GM19099 (cell line): Measurements from ENCODE around the gene EMILIN2.

Experiments
- POLR2A ChIP-seq: IDR thresholded peaks from 3 replicates; pipeline ENCODE4 v1.6.1; 2011; ENCODE audit warnings: low read depth; ENCODE audit not compliant: insufficient read length; ENCODE audit errors: extremely low read depth

Gene EMILIN2

DNA sequence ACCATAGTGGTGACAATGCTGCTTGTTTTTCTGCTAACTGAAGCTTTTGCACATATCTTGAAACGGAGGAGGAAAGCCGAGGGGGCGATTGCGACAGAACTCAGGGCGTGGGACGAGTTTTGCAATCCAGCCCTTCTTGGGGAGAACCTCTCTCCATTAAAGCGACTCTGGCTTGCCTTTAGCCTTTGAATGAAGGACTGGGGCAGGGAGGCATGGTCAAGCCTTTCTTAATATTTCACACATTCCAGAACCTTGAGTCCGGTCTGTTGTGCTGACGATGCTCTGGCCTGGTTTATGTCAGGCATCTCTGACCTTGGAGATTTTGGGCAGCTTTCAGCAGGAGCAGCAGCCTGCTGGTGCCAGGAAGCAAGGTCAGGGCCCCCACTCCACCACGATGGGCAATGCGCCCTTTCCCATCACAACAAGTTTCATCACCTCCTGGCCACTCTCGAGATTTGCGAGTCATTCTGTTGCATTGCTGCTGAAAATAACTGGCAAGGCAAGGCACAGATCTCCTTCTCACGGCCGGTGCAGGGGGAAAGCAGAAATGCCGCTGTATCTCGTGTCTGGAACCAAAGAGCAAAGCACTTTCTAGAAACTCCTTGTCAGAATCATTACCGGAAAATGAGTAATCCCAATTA, 10.8 kb downstream of the EMILIN2 start:
- TF ChIP-seq POLR2A, result no peak

GRCh38 chr18:2869207-2869606, 22.4 kb downstream of the EMILIN2 start:
- TF ChIP-seq POLR2A, result no peak

GRCh38 chr18:2871111-2871720, 24.4 kb downstream of the EMILIN2 start:
- no peak for TF ChIP-seq POLR2A

DNA sequence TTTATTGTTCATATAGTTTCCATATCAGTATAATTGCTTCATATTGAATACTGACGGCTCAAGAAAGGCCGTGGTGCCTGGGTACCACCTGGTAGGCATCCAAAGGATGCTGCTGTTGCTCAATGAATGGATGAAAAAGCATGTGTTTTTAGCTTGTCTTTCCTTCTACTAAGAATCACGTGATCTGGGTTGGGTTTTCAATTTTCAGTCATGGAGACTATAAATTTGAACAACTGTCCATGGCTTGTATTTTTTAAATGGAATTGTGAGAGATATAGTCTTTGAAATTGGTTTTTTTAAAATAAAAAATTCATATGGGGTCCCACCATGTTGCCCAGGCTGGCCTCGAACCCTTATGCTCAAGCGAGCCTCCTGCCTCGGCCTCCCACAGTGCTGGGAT, 25.3 kb downstream of the EMILIN2 start:
- TF ChIP-seq POLR2A, result no peak

DNA sequence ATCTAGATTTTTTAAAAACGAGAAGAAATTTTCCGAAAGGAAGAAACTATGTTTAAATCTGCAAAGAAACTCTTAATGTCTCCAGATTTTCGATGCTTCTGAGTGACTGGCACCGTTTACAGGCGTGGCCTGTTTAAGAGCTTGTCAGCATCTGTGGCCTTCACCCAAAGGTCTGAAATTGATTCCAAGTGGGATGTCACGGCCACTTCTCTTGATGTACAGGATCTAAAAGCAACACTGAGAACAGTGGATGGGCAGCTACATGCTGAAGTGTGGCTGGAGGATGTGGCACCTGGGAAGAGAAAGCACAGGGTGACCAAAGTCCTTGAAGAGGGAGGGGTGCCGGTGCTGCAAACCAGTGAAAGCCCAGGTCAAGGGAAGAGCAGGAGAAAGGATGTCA, 28.0 kb downstream of the EMILIN2 start:
- no peak for TF ChIP-seq POLR2A

DNA sequence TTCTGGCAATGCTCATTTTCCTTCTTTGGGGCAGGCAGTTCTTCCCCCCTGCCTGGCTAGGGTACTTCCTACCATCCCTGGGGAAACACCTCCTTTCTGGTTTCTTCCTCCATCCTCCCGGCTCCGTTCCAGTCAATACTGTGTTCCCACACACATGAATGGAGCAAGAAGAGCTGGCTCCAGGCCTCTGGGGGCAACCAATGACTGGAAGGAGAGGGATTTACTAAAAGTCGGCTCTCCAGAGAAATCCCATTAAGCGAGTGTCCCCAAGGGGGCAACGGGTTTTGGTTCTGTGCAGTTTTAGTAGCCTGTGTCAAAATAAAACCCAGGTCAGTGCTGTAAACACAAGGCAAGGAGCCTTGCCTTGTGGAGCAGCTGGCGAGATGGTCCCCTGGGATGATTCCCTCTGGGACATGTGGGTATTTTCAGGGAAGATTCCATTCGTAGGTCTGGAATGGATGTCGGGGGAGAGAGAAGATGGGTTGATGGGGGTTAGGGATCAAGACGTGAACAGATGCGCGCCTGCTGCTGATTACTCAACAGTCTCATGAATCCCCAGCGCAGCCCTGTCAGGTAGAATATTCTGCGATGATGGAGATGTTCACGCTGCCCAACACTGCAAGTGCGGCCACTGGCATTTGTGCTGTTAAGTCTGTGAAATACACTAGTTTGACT, 32.0 kb downstream of the EMILIN2 start:
- no peak for TF ChIP-seq POLR2A

GRCh38 chr18:2879889-2880288, 33.1 kb downstream of the EMILIN2 start:
- no peak for TF ChIP-seq POLR2A

DNA sequence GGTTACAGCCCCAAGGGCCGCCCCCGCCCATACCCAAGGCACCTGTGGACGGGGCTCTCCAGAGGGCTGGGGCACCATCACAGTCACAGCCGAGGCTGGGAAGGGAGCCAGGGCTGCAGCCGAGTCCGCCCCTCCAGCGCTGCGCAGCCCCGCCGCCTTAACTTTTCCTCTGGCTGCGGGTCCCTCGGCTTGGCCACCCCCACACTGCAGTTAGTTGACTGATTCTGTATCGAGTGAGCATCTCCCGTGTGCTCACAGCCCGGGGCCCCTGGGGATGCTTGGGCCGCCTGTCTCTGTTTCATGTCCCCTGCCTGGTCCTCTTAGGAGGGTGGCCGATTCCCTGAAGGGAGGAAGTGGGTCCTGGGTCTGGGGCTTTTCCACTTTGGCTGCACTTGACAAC, 33.7 kb downstream of the EMILIN2 start:
- no peak for TF ChIP-seq POLR2A

DNA sequence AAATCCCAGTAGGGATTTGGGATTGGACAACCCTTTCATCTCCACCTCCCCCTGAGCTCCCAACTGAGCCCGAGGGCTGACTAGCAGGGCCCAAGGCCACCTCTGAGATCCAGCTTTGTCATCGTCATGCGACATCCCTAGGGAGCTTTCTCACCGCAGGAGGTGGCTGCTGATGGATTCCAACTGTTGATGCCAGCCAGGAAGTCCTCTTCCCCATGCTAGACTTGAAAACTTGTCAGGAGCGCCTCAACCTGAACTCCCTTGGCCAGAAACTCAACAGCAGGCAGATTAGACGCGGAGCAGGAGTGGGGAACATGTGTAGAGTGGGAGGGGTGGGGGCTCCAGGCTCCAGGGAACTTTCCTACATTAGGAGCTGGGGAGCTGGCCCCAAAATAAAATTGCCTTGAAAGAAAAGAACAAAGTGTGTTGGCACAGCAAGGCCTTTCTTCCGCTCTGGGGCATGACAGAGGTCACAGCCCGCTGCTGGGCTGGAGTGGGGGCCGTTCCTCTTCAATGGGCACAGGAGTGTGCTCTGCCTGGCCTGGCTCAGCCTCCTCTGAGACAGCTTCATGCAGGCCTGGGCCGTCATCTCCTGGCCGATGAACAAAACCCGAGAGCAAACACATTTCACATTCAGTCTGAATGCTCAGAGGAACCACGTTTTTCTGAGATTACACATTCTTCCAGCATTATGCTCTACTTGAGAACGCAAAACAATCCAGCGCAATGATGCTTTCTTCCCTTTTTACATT, 34.5 kb downstream of the EMILIN2 start:
- no peak for TF ChIP-seq POLR2A

GRCh38 chr18:2881840-2882195, 35.0 kb downstream of the EMILIN2 start:
- TF ChIP-seq POLR2A, result no peak

GRCh38 chr18:2882201-2882600, 35.4 kb downstream of the EMILIN2 start:
- no peak for TF ChIP-seq POLR2A

- TF ChIP-seq POLR2A, result no peak
These were observed 36.4 kb downstream of the EMILIN2 start for GRCh38 chr18:2883076-2883735.

DNA sequence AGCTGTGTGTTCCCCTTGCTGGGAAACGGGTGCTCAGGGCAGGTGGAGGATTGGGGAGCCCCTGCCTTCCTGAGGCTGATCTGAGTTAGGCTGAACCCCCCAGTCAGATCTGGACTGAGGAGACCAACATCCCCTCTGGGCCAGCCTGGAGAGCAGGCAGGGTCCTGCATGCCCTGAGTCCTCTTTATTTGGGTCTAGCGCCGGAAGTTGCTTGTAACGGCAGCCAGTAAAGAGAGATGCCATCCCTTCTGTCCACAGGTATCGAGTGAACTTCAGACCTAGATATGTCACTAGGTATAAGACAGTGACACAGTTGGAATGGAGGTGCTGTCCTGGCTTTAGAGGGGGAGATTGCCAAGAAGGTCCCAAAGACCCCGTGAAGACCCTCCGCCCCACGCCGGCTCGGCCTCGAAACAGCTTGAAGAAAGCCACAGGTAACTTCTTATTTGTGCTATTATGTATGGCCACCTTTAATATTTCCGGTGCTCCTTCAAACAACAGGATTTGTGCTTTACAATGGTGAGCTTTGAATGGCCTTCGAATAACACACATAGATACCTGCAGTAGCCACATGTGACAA, 38.0 kb downstream of the EMILIN2 start:
- no peak for TF ChIP-seq POLR2A

DNA sequence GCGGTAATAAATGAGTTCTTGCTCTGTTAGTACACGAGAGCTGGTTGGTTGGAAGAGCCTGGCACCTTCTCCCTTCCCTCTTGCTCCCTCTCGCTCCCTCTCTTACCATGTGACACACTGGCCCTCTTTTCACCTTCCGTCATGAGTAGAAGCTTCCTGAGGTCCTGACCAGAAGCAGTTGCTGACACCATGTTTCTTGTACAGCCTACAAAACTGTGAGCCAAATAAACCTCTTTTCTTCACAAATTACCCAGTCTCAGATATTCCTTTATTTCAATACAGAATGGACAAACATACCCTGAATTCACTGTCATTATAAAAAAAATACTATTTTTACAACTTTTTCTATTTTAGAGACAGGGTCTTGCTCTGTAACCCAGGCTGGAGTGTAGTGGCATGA, 40.7 kb downstream of the EMILIN2 start:
- no peak for TF ChIP-seq POLR2A

- no peak for TF ChIP-seq POLR2A
These were observed 43.0 kb downstream of the EMILIN2 start for GRCh38 chr18:2889761-2890192.
